Ishikawa (cell line): ENCODE results near the gene CYP24A1.

ENCODE experiments used
- CEBPB ChIP-seq: IDR thresholded peaks from 2 replicates; pipeline ENCODE4 v1.6.1; 2012
- CREB1 ChIP-seq: IDR thresholded peaks from 2 replicates; pipeline ENCODE4 v1.6.1; 2012; ENCODE audit warnings: low read depth
- EGR1 ChIP-seq: IDR thresholded peaks from 2 replicates; pipeline ENCODE4 v1.6.1; 2012
- EP300 ChIP-seq: IDR thresholded peaks from 2 replicates; pipeline ENCODE4 v1.6.1; 2012; ENCODE audit warnings: borderline replicate concordance
- FOXM1 ChIP-seq: IDR thresholded peaks from 2 replicates; pipeline ENCODE4 v1.6.1; 2012; ENCODE audit warnings: low read depth, borderline replicate concordance
- NFIC ChIP-seq: IDR thresholded peaks from 2 replicates; pipeline ENCODE4 v1.6.1; 2012
- RAD21 ChIP-seq: IDR thresholded peaks from 2 replicates; pipeline ENCODE4 v1.6.1; 2012; ENCODE audit warnings: low read depth
- TAF1 ChIP-seq: IDR thresholded peaks from 2 replicates; pipeline ENCODE4 v1.6.1; 2012; ENCODE audit warnings: low read depth, mild to moderate bottlenecking
- TCF12 ChIP-seq: IDR thresholded peaks from 2 replicates; pipeline ENCODE4 v1.6.1; 2012; ENCODE audit warnings: low read depth
- TEAD4 ChIP-seq: IDR thresholded peaks from 2 replicates; pipeline ENCODE4 v1.6.1; 2012
- YY1 ChIP-seq: IDR thresholded peaks from 2 replicates; pipeline ENCODE4 v1.6.1; 2012; ENCODE audit warnings: low read depth
- ZBTB7A ChIP-seq: IDR thresholded peaks from 2 replicates; pipeline ENCODE4 v1.6.1; 2012; ENCODE audit warnings: low read depth
- TF ChIP-seq, protein P1 (sequence below): IDR thresholded peaks from 2 replicates; pipeline ENCODE4 v1.6.1; 2012
- TF ChIP-seq, protein P2 (sequence below): IDR thresholded peaks from 2 replicates; pipeline ENCODE4 v1.6.1; 2012; ENCODE audit warnings: low read depth, mild to moderate bottlenecking
- TF ChIP-seq, protein P3 (sequence below): IDR thresholded peaks from 2 replicates; pipeline ENCODE4 v1.6.1; 2012

Gene CYP24A1

DNA sequence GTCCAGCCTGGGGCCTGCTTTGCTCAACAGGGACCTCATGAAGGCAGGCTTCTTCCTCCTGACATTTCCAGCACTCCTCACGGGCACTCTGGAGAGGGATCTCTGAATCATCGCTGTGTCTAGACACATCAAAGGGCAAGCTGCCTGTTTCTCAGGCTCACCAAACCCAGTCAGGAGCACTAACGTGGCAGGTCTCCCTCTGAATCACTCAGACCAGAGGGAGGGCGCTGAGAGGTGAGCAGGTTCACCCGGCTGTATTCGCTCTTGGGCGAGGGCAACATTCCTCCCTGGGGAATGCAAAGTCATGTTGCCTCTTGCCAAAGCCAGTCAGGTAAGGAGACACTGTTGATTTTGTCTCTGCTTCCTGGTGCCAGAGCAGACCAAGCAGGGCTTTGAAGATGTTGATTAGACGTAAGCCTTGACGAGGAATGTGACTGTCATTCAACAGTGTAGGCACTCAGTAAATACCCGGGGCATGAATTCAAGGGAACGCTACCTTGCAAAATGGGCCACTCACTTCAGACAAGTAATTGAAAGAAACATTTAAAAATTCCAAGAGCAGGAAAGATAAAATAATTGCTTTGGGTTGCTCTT lies 50.1 kb downstream of the CYP24A1 start:
- TF ChIP-seq RAD21 (no peak), ZBTB7A (no peak), EP300 (peak; percentile 59; the same call in 1 of the 2 replicates), EGR1 (no peak), FOXM1 (0 out of 2 replicates have a peak, but pooled peaks have one; percentile 18), YY1 (no peak), NFIC (peak; percentile 53; the same call in 1 of the 2 replicates), TAF1 (no peak), TEAD4 (peak; percentile 65; the same call in 1 of the 2 replicates), CEBPB (no peak), TCF12 (peak; percentile 55; the same call in 1 of the 2 replicates), CREB1 (no peak)
- TF ChIP-seq, protein P1, sequence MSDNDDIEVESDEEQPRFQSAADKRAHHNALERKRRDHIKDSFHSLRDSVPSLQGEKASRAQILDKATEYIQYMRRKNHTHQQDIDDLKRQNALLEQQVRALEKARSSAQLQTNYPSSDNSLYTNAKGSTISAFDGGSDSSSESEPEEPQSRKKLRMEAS: no peak
- TF ChIP-seq, protein P2, sequence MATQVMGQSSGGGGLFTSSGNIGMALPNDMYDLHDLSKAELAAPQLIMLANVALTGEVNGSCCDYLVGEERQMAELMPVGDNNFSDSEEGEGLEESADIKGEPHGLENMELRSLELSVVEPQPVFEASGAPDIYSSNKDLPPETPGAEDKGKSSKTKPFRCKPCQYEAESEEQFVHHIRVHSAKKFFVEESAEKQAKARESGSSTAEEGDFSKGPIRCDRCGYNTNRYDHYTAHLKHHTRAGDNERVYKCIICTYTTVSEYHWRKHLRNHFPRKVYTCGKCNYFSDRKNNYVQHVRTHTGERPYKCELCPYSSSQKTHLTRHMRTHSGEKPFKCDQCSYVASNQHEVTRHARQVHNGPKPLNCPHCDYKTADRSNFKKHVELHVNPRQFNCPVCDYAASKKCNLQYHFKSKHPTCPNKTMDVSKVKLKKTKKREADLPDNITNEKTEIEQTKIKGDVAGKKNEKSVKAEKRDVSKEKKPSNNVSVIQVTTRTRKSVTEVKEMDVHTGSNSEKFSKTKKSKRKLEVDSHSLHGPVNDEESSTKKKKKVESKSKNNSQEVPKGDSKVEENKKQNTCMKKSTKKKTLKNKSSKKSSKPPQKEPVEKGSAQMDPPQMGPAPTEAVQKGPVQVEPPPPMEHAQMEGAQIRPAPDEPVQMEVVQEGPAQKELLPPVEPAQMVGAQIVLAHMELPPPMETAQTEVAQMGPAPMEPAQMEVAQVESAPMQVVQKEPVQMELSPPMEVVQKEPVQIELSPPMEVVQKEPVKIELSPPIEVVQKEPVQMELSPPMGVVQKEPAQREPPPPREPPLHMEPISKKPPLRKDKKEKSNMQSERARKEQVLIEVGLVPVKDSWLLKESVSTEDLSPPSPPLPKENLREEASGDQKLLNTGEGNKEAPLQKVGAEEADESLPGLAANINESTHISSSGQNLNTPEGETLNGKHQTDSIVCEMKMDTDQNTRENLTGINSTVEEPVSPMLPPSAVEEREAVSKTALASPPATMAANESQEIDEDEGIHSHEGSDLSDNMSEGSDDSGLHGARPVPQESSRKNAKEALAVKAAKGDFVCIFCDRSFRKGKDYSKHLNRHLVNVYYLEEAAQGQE: no peak
- TF ChIP-seq, protein P3, sequence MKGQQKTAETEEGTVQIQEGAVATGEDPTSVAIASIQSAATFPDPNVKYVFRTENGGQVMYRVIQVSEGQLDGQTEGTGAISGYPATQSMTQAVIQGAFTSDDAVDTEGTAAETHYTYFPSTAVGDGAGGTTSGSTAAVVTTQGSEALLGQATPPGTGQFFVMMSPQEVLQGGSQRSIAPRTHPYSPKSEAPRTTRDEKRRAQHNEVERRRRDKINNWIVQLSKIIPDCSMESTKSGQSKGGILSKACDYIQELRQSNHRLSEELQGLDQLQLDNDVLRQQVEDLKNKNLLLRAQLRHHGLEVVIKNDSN: no peak

DNA sequence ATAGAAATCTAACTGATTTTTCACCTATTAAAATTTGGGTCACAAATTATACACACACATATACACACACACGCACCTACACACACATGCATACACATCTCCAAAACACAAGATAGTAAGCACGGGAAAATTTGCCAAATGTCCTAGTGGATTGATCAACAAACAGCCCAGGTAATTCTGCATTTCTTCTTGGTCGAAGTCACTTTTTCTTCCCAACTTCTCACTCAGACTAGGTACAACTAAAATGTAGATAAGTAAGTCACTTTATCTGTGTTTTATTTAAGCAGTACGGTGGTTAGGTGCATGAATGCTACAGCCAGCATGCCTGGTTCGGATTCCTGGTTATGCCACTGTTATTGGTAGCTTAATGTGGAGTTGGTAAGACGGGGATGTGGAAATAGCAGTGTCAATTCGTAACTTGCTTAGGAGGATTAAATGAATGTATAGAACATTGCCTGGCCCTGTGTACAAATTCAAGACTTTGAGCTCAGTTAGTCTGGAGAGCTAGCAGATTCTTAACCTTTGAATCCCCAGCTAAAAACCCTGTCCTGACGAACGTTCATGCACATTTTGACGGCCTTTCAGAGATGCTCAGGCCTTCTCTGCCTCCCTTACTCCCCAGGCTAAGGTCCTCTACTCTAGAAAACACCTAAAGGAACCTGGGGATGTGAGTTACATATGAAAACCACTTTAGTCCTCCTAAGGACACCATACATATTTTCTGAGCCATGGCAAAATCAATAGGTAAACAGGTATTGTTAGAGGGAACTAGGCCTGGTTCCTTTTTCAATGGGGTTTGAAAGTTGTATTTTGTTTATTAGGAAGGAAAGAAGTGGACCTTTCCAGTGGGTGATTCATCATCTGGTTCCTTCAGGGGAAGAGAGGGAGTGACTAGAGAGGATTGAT lies 50.9 kb downstream of the CYP24A1 start:
- TF ChIP-seq CEBPB: no peak
- TF ChIP-seq RAD21: no peak
- no peak for TF ChIP-seq EGR1
- no peak for TF ChIP-seq TAF1
- no peak for TF ChIP-seq NFIC
- TF ChIP-seq EP300: no peak
- TF ChIP-seq, protein P2: no peak
- TF ChIP-seq FOXM1: no peak
- TF ChIP-seq, protein P1: no peak
- no peak for TF ChIP-seq TEAD4
- TF ChIP-seq CREB1: no peak
- TF ChIP-seq TCF12: no peak
- TF ChIP-seq, protein P3: no peak
- no peak for TF ChIP-seq YY1
- no peak for TF ChIP-seq ZBTB7A

DNA sequence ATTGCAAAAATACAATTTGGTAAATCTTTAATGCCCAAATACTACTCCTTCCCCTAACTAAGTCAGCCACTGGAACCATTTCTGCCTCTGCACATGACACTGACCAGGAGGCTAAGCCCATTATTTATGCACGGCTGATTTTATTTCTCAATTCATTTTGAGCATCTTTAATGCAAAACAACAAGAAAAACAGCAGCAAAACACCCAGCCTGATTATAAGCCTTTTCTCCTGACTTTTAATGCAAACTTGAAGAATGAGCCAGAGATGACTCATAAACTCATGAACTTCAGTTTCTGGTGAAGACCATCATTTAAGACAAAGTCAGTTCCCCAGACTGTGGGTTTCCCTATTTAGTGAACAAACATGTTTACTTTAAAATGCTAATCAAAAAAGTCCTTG lies 51.6 kb downstream of the CYP24A1 start:
- TF ChIP-seq, protein P2: no peak
- no peak for TF ChIP-seq TAF1
- no peak for TF ChIP-seq YY1
- TF ChIP-seq EGR1: no peak
- TF ChIP-seq RAD21: no peak
- TF ChIP-seq TCF12: no peak
- no peak for TF ChIP-seq CREB1
- TF ChIP-seq NFIC: no peak
- TF ChIP-seq FOXM1: no peak
- TF ChIP-seq TEAD4: no peak
- TF ChIP-seq, protein P3: no peak
- no peak for TF ChIP-seq CEBPB
- TF ChIP-seq, protein P1: no peak
- no peak for TF ChIP-seq ZBTB7A
- TF ChIP-seq EP300: no peak
